ENCODE results near the gene UMAD1.

The UMAD1 gene
- total RNA-seq, result 5.0 to 21.4 (median 14.1) reads per million in 17 experiments

- peak; percentile 97 to 99 (median 98) for DNase-seq
These were observed at the start of gene UMAD1 for GRCh38 chr7:7640221-7641128. TSS of gene UMAD1 (plus strand) at chr7:7640752. CDS start at chr7:7673372, 32,620 bp downstream.

DNA sequence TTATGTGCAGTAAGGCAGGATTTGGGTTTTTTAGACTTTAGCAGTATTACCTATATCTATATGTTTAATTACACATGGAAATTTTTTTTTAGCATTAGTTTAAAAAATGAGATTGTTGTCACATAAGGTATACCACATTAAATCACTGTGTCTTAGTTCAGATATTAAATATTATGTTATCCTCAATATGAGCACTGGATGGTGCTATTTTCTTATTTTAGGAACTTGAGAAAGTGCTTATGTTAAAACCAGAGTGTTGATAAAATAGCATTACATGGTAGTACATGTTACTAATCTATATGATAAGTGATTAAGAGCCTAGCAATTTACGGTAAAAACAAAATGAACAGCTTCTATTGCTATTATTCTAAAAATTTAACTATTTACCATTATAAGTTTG, 45.1 kb upstream of the UMAD1 start:
- peak in 2 of 4 experiments; percentile 63 to 66 for DNase-seq

GRCh38 chr7:7596176-7596575, 44.4 kb upstream of the UMAD1 start:
- DNase-seq, result peak; percentile 70 to 85 (median 80)

- DNase-seq, result no peak
These were observed 33.5 kb upstream of the UMAD1 start for GRCh38 chr7:7607010-7607409.

DNA sequence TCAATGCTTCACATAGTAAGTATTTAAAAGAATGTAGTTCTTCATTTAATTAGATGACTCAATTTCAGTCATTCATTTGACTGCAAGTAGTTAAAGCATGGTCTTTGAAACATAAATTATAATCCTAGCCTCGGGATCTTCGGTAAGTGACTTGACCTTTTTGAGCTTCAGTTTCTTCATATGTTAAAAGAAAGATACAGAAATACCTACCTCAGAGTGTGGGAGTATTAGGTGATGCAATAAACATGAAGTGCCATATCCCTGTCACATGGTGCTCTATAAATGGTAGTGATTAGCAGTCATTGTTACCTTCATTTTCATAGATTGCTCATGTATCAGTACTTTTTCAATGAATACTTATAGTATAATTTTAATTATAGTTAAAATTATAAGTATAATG, 31.2 kb upstream of the UMAD1 start:
- no peak for DNase-seq

DNA sequence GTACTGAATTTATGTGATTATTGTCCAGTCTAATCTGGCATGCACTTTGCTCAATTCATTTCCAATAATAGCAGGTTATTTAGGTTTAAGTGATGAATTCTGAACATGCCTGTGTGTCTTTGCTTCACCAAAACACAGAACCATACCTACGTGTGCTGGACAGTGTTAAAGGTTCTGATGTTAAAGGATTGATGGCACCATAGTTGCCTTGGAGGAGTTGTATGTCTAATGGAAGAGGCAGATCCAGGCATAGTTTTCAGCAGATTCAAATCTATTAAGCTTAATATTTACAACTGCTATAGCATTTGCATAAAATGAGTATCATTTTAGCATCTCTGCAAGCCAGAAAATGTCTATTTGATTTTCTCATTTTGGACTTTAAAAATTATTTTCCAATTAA, 28.0 kb upstream of the UMAD1 start:
- DNase-seq, result no peak

GRCh38 chr7:7613210-7613609, 27.3 kb upstream of the UMAD1 start:
- no peak for DNase-seq

DNA sequence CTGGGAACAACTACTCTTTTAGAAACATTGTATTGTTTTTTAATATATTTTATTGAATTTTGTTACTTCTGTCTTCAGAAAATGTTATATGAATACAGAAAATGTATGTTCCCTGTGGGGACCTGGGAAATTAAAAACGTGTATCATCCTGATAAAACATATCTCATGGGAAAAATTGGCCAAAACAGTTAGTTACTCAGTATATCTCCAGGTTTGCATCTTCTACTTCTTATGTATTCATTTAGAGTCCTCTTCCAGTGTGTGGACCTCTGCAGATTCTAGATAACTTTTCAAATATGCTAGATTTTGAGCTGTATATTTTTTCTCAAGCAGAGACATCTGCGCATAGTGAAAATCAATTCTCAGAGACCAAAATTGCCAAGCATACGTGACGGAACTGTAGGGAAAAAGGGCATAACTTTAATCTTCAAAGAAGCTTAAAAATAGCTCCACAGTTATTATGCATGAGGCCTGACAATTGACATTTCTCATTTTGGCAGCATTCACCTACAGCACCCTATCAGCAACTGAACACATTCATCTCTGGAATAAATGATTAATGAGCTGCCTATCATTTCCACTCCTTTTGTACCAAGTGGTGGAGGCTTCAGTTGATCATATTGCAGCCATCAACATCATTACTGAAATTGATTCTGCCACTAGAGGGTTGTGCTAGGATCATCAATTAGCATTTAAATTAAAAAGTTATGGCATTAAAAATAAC, 26.4 kb upstream of the UMAD1 start:
- no peak for DNase-seq

DNA sequence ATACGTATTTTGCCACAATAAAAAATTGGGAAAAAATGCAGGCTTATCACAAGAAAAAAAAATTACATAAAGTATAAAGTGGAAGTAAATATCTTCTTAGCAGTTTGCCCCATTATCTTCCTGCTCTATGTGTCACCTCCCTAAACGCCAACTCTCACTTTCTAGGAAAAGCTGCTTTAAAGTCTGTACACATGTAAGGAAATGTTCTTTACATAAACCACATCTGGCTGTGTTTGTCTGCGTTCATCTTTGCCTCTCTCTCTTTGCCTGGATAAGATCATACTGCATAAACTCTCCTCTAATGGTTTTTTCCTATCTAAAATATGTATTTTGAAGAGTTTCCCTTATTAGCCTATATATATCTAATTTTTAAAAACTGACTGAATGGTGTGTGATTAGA, 23.0 kb upstream of the UMAD1 start:
- no peak for DNase-seq

- no peak for DNase-seq
These were observed 22.1 kb upstream of the UMAD1 start for GRCh38 chr7:7618410-7618809.

- no peak for DNase-seq
These were observed 20.3 kb upstream of the UMAD1 start for GRCh38 chr7:7620236-7620635.

DNA sequence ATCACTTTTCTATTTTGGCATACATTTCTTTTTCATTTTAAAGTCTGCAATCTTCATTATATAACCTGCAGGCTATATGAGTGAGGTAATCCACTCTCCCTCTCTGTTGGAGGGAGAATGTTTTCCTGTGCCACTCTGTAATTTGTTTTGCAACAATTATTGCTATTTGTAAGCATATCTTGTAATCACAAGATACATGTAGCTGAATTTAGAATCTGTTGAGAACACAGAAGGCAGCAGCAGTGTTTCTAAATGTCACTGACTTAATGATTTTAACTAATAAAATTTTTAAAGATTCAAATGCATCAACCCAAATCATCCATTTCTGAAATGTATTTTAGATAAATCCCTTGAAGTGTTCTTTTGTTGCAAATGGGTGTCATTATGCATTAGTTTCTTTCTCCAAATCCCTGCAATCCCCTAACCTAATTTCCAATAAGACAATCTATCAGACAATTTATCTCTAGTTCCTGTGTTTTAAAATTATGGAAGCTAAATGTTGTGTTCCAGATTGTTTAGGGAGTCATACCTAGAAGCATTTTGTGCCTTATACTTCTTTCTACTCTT, 19.8 kb upstream of the UMAD1 start:
- peak in 2 of 4 experiments; percentile 9 to 12 for DNase-seq

- no peak for DNase-seq
These were observed 12.1 kb upstream of the UMAD1 start for GRCh38 chr7:7628476-7628875.

- no peak for DNase-seq
These were observed 9.8 kb upstream of the UMAD1 start for GRCh38 chr7:7630626-7631329.

GRCh38 chr7:7639421-7639820, 1.1 kb upstream of the UMAD1 start:
- DNase-seq, result peak; percentile 10 to 28 (median 20)

- DNase-seq, result peak; percentile 10 to 30 (median 18)
These were observed 718 bp upstream of the UMAD1 start for GRCh38 chr7:7639847-7640220.

- peak in 1 of 4 experiments; percentile 12 for DNase-seq
These were observed 644 bp downstream of the UMAD1 start for GRCh38 chr7:7641129-7641663.

DNA sequence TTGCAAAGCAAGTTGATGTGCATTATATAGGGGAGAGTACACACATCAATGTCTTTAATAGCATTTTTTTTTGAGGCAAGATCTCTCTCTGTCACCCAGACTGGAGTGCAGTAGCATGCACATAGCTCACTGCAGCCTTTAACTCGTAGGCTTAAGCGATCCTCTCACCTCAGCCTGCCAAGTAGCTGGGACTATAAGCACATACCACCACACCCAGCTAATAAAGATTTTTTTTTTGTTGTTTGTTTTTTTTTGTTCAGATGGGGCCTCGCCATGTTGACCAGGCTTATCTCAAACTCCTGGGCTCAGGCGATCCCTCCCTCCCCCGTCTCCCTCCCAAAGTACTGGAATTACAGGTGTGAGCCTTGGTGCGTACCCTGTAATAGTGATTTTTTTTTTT, 1.5 kb downstream of the UMAD1 start:
- DNase-seq, result no peak

DNA sequence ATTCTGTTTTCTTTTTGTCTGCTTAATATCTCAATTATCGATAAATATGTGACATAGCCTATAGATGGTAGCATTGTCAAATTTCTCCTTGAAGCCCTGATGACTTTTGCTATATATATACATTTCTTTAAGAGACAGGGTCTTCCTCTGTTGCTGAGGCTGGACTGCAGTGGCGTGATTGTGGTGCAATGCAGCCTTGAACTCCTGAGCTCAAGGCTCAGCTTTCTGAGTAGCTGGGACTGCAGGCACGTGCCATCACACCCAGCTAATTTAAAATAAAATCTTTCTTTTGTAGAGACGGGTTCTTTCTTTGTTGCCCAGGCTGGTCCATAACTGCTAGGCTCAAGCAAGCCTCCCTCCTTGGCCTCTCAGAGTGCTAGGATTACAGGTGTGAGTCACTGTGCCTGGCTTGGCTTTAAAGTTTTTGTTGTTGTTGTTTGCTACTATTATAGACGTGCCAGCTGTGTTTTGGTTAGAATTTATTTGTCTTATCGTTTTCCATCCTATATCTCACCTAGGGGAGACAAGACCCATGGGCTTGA, 7.0 kb downstream of the UMAD1 start:
- no peak for DNase-seq

DNA sequence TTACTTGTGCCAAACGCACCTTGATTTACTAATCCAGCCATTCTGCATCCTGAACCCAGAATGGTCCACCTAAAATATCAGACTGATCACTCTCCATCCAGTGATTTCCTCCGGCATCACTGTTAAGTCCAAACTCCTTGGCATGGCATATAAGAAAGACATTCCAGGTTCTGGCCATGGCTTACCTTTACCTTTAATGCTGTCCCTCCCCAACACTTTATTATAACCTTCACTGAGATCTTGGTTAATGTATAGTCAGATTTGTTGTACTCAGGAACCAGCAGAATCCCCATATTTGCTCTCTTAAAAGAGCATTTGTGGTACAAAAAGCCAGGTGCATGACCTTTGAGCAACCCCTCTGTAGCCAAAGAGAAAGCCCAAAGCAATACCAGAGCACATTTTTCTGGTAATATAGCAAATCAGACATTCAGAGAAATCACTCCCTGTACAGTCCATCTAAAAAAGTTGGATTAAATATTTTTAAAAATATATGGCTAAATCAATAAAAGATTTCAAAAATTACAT, 10.2 kb downstream of the UMAD1 start:
- no peak for DNase-seq

DNA sequence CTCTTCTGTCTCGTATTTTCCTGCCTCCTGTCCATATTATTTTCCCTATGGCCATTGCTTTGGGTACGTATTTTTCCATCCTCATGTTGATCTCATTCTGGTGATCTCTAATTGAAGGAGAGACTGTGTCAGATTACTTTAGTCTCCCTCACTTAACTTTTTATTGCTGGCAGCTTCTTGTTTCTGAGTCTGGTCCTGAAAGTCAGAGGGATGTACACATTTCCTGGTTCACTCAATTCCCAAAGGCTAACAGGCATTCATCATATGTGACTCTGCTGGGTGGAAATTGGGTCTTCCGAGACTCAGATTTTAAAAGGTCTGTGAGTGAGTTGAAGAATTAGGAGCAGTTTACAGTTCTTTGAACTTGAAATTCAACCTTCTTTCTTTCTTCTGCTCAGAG, 10.9 kb downstream of the UMAD1 start:
- no peak for DNase-seq

All from suppressor macrophage (primary cell).